Measurements from ENCODE around the gene NUP50. TPM values are rescaled to one million over a fixed set of nuclear protein-coding genes. Genes with fewer than 3 reads are reported as not detected.
"Not testable (repeated sequence)": the region's sequence is repeated elsewhere in the genome, so short reads cannot be mapped to it uniquely, and the experiment has no call there.

NUP50 gene
- total RNA-seq, 1 donor from 2014 or later = 45.6 TPM

- peak in 1 of 2 donors; percentile 76 for DNase-seq (ENCODE audit: low read depth in 2 of 2)
Observed at GRCh38 chr22:45159652-45160462, 3.9 kb upstream of the NUP50 start.

- no peak for DNase-seq (ENCODE audit: low read depth in 2 of 2)
Observed at GRCh38 chr22:45162531-45162930, 1.2 kb upstream of the NUP50 start.

GRCh38 chr22:45163099-45163450, 650 bp upstream of the NUP50 start:
- DNase-seq (ENCODE audit: low read depth in 2 of 2) = peak in 1 of 2 donors; percentile 43

- DNase-seq (ENCODE audit: low read depth in 2 of 2) = peak in 1 of 2 donors; percentile 14
Observed at GRCh38 chr22:45164270-45165088, 754 bp downstream of the NUP50 start.

GRCh38 chr22:45166932-45167331, 3.2 kb downstream of the NUP50 start:
- no peak for DNase-seq (ENCODE audit: low read depth in 2 of 2)

GRCh38 chr22:45169591-45170466, 6.1 kb downstream of the NUP50 start:
- no peak for DNase-seq (ENCODE audit: low read depth in 2 of 2)

- DNase-seq (ENCODE audit: low read depth in 2 of 2) = no peak
Observed at GRCh38 chr22:45171830-45172229, 8.1 kb downstream of the NUP50 start.

GRCh38 chr22:45172881-45173585, 9.3 kb downstream of the NUP50 start:
- no peak for DNase-seq (ENCODE audit: low read depth in 2 of 2)

- DNase-seq (ENCODE audit: low read depth in 2 of 2) = no peak
Observed at GRCh38 chr22:45179276-45180049, 15.7 kb downstream of the NUP50 start.

GRCh38 chr22:45180146-45180679, 16.5 kb downstream of the NUP50 start:
- DNase-seq (ENCODE audit: low read depth in 2 of 2) = no peak

GRCh38 chr22:45181240-45181639, 17.5 kb downstream of the NUP50 start:
- no peak for DNase-seq (ENCODE audit: low read depth in 2 of 2)

GRCh38 chr22:45181766-45182165, 18.0 kb downstream of the NUP50 start:
- DNase-seq (ENCODE audit: low read depth in 2 of 2) = peak; percentile 47 to 55

- DNase-seq (ENCODE audit: low read depth in 2 of 2) = no peak
Observed at GRCh38 chr22:45183974-45184373, 20.2 kb downstream of the NUP50 start.

GRCh38 chr22:45185718-45186514, 22.2 kb downstream of the NUP50 start:
- no peak for DNase-seq (ENCODE audit: low read depth in 2 of 2)

GRCh38 chr22:45187891-45188290, 24.2 kb downstream of the NUP50 start:
- peak in 1 of 2 donors; percentile 63 for DNase-seq (ENCODE audit: low read depth in 2 of 2)

GRCh38 chr22:45188779-45189178, 25.1 kb downstream of the NUP50 start:
- no peak for DNase-seq (ENCODE audit: low read depth in 2 of 2)

GRCh38 chr22:45190202-45190872, 26.6 kb downstream of the NUP50 start:
- no peak for DNase-seq (ENCODE audit: low read depth in 2 of 2)

- not testable (repeated sequence) for DNase-seq (ENCODE audit: low read depth in 2 of 2)
Observed at GRCh38 chr22:45191746-45192145, 28.0 kb downstream of the NUP50 start.
